VCaP (cell line): ENCODE data around the gene THRB.
A peak's percentile ranks its signal among the peaks of the same experiment; 100 is the strongest.

ENCODE experiments used
- H3K27ac ChIP-seq: fragments of 450-650 bp; 2 replicates; pipeline ENCODE4 v1.5.1; 2017
- TF ChIP-seq, protein P1 (sequence below): fragments of 450-650 bp; conservative IDR thresholded peaks from 2 replicates; pipeline ENCODE4 v1.5.1; 2017; ENCODE audit warnings: mild to moderate bottlenecking, moderate library complexity

THRB gene

DNA sequence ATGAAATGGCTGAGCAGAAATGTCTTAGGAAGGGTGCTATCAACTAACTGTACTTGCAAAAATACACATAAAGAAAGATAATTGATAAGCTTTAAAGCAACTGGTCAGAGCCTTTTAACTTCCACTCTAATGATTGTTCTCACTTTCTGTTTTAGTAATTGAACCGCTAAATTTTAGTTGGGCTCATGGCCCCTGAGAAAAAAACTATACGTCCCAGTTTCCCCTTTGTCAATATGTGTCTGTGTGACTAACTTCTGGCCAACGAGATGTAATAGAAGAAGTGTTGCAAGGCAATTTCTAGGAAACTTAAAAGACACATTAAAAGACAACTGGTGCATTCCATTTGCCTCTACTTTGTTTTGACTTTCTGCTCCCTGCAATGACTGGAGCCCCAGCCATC is 325.7 kb downstream of the THRB start:
- TF ChIP-seq, protein P1, sequence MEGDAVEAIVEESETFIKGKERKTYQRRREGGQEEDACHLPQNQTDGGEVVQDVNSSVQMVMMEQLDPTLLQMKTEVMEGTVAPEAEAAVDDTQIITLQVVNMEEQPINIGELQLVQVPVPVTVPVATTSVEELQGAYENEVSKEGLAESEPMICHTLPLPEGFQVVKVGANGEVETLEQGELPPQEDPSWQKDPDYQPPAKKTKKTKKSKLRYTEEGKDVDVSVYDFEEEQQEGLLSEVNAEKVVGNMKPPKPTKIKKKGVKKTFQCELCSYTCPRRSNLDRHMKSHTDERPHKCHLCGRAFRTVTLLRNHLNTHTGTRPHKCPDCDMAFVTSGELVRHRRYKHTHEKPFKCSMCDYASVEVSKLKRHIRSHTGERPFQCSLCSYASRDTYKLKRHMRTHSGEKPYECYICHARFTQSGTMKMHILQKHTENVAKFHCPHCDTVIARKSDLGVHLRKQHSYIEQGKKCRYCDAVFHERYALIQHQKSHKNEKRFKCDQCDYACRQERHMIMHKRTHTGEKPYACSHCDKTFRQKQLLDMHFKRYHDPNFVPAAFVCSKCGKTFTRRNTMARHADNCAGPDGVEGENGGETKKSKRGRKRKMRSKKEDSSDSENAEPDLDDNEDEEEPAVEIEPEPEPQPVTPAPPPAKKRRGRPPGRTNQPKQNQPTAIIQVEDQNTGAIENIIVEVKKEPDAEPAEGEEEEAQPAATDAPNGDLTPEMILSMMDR, result no peak
- no peak overlapping the region for H3K27ac ChIP-seq

DNA sequence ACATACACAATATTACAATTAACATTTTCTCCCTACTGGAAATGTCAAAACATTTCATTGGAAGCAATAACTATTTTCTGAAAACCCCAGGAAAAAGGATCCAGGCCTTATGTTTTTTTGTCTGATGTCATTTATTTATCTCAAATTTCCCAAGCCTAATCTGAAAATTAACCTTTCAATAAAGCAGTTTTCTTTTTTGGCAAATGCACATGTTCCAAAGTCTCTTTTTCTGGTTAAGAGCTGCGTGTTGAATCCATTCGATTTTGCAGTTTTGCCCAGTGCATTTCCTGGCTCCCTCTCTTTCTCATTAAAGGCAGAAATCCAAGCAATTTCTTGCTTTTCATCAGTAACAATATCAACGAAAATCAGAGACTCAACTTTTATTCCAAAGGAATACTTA is 327.2 kb downstream of the THRB start:
- TF ChIP-seq, protein P1, result no peak
- no peak overlapping the region for H3K27ac ChIP-seq

DNA sequence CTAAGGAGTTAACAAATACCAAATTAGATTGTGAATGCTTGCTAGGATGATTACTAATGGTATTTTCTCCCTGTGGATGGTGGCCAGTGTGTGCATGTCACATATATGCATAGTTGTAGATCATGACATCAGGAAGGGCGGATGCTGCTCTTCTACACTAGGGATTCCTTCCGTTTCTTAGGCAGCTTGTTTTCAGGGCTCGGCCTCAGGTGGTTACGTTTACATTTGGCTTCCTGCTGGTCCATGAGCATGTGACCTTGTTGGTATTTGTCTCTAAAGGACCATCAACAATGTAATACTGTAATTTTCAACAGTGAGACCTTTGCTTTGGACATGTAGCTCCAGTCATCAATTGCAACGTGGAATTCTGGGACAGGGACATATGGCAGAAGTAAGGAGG is 328.1 kb downstream of the THRB start:
- peak overlapping the region; percentile 84 for H3K27ac ChIP-seq
- TF ChIP-seq, protein P1, result no peak

DNA sequence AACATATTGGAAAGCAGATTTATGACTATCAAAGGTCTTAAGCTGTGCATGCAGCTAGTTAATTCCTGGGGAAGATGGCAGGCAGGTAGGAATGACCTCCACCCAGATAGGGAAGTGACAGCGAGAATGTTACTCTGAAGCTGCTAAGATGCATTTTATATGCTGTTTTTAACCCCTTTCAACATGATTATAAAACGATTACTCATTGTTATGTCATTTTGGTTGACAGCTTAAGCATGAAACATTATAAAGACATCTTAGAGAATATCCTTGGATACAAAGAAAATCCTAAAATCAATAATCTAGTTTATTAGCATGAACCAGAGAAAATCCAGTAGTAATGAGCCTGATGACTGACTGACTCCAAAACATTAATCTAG is 329.1 kb downstream of the THRB start:
- TF ChIP-seq, protein P1, result no peak
- peak overlapping the region; percentile 84 for H3K27ac ChIP-seq

DNA sequence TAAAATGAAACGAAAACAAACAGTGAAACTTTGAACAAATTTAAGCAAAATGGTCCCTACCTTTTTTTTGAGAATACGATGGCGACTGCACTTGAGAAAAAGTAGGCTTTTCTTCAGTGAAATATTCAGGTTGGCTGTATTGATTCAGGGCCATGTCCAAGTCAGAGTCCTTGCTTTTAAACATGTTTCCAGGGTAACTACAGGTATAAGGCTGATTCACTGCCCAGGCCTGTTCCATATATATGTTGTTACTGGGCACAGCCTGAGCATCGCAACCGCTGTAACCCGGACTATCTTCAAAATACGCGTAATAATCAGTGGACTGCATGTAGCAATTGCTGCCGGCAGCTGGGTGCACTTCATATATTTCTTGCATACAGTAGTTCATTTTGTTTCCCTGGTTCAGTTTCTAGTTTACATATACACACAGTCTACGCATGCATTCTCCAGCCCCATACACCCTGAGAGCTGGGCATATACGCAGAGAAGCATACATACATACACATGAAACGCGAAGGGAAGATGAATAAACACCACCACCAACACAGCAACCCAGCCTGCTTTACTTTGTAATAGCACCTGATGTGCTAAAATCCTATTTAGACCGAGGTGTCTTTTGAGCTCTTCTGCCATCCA is 329.6 kb downstream of the THRB start:
- TF ChIP-seq, protein P1, result no peak
- peak overlapping the region; percentile 84 for H3K27ac ChIP-seq

DNA sequence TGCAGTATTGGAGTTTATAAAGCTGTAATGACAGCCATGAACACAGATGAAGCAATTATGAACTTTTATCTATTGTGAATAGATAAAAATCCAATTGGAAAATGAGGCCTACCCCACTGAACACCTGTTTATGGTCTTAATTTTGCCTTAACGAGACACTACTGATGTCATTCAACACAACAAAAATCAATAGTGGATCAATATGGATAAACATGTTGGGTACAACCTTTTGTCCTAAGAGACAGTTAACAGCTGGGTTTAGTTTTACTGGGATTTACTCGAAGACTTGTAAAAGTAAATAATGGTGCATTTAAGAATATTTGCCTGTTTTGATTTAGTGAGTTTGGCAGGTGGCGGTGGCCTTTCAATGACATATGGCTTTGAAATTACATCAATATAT is 331.7 kb downstream of the THRB start:
- TF ChIP-seq, protein P1, result no peak
- H3K27ac ChIP-seq, result peak overlapping the region; percentile 84

DNA sequence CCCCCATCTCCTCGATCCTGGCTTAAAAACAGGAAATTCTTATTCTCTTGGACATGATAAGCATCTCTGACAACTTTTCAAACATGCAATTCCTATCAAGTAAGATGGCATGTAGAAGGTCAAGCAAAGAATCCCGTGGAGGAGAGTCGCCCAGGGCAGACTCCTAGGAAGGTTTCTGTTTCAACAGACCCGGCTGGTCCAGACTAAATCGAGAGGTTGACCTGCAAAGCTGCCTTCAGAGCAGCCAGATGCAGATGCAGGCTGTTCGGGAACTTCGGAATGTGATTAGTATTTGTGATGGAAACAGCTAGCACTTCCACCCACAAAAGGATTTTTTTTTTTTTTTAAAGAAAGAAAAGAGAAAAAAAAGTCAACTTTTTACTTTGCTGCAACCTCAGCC is 332.8 kb downstream of the THRB start:
- TF ChIP-seq, protein P1, result no peak
- peak overlapping the region; percentile 84 for H3K27ac ChIP-seq
